ENCODE measurements around the gene MRGPRF.
"Not testable (repeated sequence)": the region's sequence is repeated elsewhere in the genome, so short reads cannot be mapped to it uniquely, and the experiment has no call there.

Gene MRGPRF

DNA sequence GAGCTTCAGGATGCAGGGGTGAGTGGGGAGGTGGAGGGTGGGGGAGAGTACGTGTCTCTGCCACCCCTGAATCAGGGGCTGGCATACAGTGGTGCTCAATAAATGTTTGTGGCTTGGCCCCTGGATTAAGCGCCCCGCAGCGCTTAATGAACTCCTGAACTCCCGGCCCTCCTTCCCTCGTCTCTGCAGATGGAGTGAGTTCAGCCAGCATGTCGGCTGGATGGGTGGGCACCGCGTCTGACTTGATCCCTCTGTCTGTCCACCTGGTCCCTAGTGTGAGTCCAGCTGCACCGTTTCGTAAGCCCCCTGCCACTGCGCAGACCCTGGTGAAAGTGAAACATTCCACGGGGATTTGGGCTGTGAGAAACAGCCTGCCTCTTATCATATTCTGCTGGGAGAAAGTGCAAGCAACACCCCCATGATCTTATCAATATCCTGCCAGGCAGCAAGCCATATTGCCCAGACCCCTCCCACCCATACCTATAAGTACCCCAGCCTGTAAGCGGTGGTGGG is 20.2 kb downstream of the MRGPRF start:
- no peak for DNase-seq

DNA sequence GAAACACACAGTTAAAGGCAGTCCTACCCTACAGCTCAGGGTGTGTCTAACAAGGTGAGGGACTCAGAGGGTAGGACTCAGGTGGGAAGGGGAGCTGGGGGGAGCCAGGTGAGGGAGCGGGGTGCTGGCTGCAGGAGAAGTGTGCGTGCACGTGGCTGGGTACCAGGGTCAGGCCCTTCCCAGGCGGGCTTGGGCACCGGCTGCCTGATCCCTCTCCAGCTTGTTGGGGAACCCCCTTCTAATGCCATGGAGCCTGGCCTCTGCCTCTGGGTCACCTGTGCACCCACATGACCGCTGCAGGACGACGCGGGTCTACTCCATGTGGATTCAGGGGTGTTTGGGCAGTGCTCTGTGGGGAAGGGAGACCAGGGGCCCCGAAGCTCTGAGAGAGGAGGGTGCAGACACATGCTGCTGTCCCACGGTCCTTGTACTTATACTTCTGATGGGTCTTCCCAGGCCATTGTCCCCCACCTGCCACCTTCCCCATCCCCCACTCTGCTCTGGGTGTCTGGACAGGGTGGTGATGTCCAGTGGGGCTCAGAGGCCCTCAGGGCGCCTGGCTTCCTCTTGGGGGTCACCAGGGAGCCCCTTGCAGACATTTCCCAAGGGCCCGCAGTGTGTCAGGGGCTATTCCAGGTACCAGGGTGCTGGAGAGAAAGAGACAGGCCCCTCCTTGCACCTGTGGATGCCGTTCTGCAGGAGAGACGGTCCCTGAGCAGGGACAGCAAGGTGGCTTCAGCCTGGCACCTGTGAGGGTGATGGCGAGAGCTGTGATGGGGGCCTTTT is 21.9 kb downstream of the MRGPRF start:
- no peak for DNase-seq

DNA sequence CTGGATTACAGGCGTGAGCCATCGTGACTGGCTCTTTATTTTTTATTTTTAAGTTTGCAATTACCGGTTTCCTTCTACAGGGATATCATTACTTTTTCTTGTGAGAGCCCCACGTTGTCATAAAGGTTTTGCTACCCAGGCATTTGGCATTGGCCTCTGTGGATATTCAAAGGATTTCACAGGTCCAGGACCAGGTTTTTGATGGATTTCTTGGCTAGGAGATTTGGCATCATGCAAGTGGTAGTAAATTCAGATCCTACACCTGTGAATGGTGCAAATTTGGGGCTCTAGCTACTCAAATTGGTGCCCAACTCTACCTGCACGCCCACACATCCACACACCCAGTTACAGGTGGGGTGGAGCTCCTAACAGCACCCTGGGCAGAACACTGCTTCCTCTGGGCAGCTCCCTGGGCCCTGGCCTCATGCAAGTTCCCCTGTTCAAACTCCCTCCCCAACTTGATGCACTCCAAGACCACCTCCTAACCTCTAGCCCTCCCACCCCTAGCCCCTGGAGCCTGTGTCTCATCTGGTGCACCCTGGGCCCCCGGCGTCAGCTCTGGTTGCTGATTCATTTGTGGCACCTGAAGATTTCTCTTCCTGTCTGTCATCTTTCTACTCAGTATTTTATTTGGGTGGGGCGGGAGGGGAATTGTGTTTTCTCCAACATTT is 23.0 kb downstream of the MRGPRF start:
- no peak for DNase-seq

DNA sequence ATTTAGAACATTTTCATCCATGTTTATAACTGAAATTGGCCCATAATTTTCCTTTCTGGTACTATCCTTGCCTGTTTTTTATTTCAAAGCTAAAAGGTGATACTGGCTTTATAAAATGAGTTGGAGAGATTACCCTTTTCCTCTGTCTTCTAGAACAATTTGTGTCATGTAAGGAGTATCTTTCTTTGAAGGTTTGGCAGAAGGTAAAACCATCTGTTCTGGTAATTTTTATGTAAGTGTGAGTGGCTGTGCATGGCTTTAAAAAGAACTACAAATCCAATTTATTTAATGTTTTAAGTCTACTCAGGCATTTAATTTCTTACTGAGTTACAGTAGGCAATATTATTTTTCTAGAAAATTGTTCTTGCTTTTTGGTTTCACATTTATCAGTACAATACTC is 24.6 kb downstream of the MRGPRF start:
- DNase-seq: no peak

DNA sequence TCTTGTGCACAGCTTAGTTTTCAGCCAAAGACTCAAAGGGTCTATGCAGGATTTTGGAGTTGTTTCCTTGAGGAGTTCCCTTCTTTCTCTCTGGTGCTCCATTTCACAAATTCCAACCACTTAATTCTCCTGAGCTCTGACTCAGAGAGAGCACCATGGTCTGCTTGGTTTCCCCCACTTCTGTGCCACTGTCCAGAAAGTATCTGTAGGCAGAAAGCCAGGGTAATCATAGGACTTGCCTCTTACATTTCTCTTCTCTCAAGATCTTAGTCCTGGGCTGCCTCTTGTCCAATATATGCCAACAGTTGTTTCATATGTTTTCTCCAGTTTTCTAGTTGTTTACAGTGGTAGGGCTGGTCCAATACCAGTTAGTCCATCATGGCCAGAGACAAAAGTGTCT is 25.8 kb downstream of the MRGPRF start:
- DNase-seq: no peak

DNA sequence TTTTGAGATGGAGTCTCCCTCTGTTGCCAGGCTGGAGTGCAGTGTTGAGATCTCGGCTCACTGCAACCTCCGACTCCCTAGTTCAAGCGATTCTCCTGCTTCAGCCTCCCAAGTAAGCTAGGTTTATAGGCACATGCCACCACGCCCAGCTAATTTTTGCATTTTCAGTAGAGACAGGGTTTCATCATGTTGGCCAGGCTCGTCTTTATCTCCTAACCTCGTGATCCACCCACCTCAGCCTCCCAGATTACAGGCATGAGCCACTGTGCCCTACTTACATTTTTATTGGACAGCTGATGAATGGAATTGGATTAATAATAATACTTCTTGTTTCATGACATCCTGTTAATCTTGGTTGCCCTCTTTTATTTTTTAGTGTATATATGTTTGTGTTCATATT is 29.2 kb downstream of the MRGPRF start:
- DNase-seq: no peak

DNA sequence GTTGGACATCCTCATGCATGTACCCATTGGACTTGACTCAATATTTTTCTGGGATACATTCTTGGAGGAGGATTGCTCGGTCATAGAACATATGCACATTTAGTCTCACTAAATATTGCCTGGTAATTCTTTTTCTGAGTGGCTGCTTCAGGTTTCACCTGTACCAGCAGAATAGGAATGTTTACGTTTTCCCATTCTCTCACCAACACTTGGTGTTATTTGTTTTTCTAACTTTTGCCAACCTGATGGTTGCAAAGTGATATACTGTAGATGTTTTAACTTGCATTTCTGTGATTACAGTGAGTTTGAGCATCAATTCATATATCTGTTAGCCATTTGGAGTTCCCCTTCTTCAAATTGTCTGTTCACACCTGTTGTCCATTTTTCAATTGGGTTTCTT is 30.9 kb downstream of the MRGPRF start:
- no peak for DNase-seq

DNA sequence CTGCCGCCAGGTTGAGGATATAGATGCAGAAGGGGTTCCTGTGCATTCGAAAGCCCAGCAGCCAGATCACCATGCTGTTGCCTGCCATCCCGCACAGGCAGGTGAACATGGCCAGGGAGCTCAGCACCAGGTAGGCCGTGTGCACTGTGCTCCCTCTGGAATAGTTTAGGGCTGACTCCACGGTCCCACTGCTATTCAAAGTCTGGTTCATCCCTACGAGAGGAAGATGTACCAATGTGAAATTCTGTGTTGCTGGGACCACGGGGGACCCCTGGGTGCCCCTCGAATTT is 32.3 kb downstream of the MRGPRF start, which contains the start of gene MRGPRD:
TSS of gene MRGPRD (minus strand) at position 211 of the 290 bp plus-strand sequence. CDS start at position 211, 0 bp downstream.
- DNase-seq: no peak

DNA sequence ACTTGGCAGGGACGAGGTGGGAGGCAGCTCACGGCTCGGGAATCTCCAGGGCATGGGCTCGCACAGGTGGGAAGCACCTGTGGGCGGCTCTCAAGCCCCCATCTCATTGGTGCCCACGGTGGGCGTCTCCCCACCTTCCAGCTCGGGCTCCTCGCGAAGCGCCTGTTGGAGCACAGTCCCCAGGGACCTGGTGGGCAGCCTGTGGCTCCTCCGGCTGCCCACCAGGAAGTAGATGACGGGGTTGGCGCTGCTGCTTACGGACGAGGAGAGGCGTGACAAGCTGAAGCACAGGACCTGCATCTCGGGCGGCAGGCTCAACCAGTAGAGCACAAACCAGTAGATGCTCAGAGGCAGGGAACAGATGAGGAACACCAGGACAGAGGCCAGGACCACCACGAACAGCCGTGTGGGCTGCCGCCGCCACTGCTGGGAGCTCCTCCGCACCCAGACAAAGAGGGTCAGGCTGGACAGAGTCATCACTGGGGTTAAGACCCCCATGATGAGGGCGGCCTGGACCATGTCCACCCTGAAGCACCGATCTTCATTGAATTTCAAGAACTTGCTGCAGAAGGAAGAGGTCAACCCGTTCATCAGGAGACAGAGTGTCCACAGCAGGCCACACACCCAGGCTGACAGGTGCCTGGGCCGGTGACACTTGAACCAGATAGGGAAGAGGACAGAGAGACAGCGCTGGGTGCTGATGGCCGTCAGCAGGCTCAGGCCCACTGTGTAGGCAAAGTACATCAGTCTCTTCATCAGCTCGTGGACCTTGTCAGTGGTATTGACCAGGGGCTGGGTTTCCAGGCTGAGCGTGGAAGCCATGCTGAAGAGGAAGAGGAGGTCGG is 32.9 kb downstream of the MRGPRF start:
- no peak for DNase-seq

DNA sequence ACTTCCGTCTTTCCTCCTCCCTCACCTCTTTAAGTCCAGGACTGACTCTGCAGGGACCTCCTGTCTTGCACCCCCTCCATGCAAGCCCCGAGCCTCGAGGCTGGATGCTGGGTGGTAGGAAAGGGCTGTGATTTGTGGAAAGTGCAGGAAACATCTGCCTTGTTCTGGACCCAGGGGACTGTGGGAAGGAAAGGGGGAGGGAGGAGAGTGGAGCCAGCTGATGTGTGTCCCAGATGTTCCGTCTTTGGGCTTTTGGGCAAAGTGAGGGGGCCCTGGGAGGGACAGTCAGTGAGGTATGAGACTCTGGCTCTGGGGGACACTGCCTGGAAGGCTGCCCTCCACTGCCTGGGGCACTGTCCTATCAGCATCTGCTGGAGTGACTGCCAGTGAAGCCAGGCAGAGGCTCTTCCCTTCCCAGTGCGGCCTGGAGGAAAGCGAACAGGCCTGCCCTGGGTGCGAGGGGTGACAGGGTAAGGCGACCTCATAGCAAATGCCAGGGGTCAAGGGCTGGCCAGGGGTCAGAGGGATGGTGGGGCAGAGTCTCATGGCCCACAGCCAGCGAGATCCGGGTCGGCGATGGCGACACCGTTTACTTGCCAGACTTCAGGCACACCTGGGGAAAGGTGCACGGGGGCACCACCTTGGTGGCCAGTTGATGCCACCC is 34.0 kb downstream of the MRGPRF start:
- DNase-seq: no peak

DNA sequence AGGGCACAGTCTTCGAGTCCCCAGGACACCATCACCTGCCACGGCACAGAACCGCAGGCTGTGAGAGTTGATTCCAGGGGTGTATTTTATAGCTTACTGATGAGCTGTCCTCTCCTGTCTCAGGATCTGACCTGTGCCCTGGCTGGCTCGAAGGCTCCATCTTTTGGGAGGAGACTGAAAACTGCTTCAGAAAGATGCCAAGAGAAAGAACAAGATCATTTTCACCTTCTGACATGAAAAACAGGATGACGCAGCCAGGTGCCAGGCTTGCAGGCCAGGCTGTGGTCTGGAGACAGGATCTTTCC is 34.5 kb downstream of the MRGPRF start:
- DNase-seq: no peak

DNA sequence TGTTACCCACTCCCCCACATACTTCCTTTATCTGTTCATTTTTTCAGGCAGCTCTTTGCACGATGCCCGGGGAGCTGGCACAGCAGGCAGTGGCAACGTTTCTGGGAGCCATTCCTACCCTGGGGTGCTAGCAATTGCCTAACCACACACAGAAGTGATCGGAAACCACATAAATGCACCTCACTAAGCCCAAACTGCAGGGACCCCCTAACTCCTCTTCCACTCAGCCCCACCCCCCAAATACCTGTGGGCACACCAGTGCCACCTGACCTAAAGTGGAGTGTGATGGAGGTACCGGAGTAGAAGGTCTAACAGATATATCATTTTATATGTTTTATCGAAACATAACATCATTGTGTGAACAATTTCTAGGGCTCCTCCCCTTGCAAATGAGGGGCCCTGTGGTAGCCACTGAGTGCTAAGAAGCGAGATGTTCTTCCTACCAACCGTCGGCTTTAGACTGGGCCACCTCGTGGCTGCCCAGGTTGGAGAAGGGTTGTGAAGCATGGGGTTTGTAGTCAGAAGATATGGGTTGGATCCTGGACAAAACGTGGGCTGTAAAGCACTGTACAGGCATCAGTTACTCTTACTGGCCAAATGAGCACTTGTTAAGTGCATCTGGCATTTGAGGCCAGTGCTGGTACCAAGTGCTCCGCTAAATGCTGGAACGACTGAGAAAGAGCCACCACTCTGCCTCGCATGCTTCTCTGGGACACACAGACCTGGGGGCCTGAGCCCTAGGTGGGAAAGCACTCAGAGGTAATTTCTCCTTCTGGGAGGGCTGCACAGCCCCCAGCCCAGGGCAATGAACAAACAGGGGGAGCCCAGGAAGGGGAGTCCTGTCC is 35.0 kb downstream of the MRGPRF start:
- no peak for DNase-seq

DNA sequence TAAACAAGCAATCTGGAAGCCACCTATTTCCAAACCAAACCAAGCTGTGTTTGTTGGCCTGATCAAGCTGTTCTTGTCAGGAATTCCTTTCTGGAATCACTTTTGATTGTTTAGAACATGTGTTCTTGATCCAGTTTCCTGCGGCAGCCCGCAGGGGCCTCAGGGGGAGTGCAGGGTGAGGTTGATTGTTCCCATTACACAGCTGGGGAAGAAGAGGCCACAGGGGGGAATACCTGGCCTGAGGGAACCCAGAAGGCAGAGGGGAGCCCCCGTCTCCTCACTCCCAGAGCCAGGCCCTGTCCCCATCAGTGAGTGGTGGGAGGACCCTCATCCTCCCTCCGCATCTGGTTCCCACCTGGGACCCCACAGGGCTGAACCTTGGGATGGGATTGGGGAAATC is 36.5 kb downstream of the MRGPRF start:
- no peak for DNase-seq

DNA sequence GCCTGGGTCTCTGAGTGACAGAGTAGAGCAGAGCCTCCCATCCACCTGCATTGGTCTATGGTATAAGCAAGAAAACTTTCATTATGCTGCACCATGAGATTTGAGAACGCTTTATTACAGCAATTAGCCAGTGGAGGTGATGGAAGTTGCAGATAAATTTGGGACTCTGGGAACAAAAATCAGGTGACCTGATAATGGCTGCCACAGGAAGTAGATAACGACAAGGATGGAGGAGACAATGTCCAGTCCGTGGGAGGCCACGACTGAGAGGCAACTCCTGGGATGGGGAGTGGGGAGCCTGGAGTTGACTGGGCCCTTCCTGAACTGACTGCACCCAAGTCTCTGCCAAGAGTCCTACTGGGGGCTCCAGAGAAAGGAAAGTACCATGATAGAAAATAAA is 37.0 kb downstream of the MRGPRF start:
- no peak for DNase-seq

DNA sequence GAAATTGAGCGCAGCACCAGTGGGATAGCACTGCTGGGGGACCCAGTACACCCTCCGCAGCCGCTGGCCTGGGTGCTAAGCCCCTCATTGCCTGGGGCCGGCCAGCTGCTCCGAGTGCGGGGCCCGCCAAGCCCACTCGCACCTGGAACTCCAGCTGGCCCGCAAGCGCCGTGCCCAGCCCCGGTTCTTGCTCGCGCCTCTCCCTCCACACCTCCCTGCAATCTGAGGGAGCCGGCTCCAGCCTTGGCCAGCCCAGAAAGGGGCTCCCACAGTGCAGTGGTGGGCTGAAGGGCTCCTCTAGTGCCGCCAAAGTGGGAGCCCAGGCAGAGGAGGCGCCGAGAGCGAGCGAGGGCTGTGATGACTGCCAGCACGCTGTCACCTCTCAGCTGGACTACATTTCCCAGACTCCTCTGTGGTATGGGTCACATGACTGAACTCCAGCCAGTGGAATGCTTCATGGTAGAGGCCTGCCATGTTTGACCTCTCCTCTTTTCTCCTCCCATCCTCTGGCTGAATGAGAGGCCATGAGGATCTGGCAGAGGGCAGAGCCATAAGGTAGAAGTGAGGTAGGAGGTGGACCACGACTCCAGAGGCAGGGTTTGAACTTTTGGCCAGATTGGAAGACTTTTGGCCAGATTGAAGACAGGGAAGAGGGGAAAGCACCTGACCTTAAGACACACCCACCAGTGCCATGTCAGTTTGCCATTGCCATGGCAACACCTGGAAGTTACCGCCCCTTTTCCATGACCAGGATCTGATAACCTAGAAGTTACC is 38.4 kb downstream of the MRGPRF start:
- DNase-seq: no peak

DNA sequence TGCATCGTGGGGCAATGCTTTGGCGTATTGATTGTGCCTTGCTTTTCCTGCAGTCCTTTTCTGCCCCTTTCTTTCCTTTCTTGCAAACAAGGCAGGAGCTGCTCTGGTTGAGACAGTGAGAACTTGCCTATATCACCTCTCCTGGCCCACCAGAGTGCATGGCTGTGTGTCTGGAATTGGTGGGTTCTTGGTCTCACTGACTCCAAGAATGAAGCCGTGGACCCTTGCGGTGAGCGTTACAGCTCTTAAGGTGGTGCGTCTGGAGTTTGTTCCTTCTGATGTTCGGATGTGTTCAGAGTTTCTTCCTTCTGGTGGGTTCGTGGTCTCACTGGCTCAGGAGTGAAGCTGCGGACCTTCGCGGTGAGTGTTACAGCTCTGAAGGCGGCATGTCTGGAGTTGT is 39.3 kb downstream of the MRGPRF start:
- not testable (repeated sequence) for DNase-seq

DNA sequence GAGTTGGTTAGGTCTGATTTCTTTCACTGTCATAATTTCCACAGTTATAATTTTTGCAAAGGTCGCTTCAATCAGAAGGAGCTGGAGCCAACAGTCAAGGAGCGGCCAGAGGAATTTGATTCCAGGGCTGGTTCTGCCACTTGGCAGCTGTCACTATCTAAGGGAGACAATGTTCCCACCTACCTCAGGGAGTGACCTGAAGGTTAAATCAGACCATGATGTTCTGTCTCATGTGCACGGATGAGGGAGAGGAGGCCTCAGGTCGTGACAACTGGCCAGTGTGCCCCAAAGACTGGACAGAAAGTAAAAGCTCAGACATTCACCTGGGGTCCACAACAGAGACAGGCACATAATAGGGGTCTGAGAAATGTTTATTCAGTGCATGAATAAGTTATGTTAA is 39.8 kb downstream of the MRGPRF start:
- DNase-seq: no peak

DNA sequence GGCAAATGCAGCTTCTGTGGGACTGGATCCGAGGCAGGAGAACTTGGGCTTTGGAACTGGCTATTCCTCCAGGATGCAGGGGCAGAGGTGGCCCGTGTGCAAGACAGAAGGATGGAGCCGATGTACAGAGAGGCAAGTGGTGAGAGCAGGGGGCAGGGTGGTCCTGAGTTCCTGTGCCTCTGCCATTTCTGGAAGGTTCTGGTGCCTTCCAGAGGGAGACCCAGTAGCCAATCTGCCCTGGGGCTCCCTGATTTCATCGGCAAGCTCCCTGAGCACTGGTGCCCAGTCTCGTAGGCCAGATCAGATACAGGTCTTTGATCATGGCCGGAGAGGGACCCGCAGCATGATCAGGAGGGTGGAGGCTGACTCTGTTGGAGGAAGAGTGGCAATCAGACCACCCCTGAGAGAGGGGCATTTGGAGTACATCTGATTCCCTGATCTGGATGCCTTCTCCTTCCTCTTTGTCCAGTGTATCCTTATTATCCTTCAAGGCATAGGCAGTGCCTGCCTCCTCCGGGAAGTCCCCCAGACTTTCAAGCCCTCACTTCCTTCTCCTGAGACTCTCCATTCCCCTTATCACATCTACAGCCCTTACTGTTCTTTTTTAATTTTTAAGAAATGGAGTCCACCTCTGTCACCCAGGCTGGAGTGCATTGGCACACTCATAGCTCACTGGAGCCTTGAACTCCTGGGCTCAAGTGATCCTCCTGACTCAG is 42.0 kb downstream of the MRGPRF start:
- no peak for DNase-seq

DNA sequence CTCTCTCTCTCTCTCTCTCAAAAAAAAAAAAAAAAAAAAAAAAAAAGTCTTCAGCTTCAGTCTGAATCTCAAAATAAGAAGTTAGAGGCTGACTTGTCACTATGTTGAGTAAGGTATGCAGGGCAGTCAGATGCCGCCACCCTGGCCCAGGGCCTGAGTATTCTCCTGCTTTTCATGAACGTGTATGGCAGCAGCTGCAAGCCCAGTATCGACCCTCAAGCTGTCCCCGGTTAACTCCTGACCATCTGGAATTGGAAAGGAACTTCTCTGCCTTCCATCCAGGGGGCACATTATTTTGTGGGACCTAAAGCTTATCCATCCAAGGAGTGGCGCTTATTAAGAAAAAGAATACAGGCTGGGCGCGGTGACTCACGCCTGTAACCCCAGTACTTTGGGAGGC is 43.7 kb downstream of the MRGPRF start:
- DNase-seq: no peak

Data from nucleus accumbens (tissue), 56 donors.